OCI-LY3 (cell line): ENCODE results near the gene CHST14.

ENCODE experiments used
- CTCF ChIP-seq: fragments of 200-600, 300-600 bp; sonication (generic); IDR thresholded peaks from 2 replicates; pipeline ENCODE4 v1.5.1; 2014; ENCODE audit warnings: antibody characterized with exemption, low read length, low read depth
- EZH2phosphoT487 ChIP-seq: fragments of 200-600 bp; shearing (Covaris generic); IDR thresholded peaks from 2 replicates; pipeline ENCODE4 v1.6.1; 2018; ENCODE audit warnings: antibody characterized with exemption, mixed run types, low read depth

DNA sequence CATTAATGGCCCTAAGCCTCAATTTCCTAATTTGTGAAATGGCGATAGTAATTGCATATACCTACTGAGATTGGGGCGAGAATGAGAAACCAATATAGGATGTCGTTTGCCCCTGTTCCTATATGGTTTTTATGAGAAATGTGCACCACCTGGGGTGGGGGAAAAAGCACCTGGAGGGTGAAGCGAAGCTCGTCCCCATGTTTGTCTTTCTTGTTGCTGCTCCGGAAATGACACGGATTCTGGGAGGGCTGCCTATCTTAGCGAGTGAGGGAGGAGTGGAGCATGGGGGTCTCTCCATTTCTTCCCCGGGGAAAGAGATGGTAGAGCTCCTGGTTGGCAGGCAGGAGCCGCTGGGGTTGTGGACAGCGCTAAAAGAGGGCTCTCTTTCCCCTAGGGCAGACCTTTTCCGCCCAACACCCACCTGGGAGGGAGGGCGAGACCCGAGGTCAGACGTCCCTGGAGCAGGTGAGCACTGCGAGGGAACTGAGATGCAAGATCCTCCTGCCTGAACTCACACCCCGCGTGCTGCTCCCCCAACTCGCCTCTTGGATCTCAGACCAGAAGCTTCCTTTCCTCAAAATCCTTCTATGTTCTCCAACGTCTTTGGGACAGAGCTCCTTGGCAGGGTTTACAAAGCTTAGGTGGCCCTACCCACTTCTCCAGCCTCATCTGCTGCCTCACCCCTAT is 35.6 kb upstream of the CHST14 start:
- no peak for TF ChIP-seq EZH2phosphoT487
- no peak for TF ChIP-seq CTCF
